HG03103 (cell line): Measurements from ENCODE around the gene RNASE4.
"Not testable (repeated sequence)": the region's sequence is repeated elsewhere in the genome, so short reads cannot be mapped to it uniquely, and the experiment has no call there.

Source experiments
- ATAC-seq: cut with Tn5 transposase; IDR thresholded peaks from one replicate; pipeline ENCODE4 v1.9.1; 2021; ENCODE audit warnings: low read depth; ENCODE audit not compliant: unreplicated experiment

Gene RNASE4, protein sequence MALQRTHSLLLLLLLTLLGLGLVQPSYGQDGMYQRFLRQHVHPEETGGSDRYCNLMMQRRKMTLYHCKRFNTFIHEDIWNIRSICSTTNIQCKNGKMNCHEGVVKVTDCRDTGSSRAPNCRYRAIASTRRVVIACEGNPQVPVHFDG

DNA sequence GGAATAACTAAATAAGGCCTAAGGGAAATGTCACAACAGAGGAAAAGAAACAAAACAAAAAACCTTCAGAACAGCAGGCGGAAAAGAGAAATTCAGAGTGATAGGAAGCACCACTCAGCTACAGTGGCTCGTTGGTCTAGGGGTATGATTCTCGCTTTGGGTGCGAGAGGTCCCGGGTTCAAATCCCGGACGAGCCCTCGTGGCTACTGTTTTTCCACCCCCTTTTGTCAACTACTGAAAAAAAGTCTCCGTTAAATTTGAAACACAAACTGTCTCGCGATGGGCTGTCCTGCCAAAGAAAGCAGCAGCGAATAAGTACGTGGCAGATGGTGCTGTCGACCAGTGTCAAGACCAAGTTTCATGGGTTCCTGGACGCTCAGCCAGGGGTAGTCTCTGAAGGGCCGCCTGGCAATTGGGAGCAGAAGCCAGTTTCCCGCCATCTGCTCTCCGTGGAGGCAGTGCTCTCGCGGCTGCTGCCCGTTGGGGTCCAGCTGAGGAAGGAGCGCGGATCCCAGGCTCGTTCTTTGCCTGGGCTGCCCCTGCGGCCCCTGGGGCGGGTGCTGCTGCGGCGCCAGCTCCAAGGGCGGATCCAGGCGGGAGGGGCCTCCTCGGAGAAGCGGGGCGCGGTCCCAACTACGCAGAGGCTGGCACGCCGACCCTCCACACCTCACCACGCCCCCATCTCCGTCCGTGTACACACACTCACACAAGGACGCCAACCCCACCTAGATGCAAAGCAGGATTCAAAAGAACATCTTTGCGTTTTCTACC, at the start of gene RNASE4:
RNASE4 (plus strand) TSS at position 670 of the 771 bp plus-strand sequence. CDS start 14,812 bp downstream, outside the sequence.
- ATAC-seq = peak; percentile 28

DNA sequence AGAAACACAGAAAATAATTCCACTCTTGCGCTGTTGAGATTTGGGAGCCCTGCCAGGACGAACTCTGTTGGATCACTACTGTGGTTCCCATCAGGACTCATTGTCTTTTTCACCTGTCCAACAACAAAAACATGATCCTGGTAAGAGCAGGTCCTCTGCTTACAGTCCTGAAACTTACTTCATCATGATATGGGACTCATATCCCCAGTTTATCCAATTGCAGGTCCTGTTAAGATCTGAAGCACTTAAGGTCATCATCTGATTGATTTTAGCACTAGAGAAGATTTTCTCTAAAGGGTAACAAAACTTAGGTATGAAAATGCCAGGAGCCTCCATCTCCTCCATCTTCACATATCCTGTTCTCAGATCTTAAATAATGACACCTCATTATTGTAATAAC, 42.8 kb upstream of the RNASE4 start, which contains the start of gene OR6S1:
OR6S1 (minus strand) TSS at position 101 of the 400 bp plus-strand sequence; CDS start at position 101, 0 bp downstream.
- ATAC-seq = no peak

DNA sequence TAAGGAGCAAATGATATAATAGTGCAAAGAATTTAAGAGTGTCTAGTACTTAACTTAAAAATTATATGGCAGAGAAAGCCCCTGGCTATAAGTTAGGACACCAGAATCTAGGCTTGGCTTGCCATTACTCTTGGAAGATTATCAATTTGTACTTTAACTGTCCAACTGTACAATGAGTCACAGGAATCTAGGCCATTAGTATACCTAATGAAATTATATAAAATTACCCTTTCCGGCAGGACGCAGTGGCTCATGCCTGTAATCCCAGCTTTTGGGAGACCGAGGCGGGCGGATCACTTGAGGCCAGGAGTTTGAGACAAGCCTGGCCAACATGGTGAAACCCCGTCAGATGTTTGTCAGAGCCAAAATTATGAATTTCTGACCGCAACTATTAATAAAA, 42.2 kb upstream of the RNASE4 start:
- no peak for ATAC-seq

DNA sequence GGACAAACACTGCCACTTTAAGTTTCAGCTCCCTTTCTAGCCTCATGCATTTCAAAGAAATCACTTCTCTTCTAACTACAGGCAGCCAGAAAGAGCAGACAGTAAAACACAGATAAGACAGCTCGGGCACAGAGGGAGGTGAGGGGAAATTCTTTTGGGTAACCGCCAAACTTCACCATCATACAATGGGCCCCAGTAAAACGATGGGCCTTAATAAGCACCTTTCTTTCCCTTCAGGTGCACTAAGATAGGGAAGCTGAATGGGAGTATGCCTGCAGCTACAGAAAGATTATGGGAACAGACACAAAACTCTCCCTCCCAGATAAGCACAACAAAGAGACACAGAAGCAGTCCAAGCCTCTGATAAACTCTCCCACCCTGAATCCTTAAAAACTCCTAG, 41.6 kb upstream of the RNASE4 start:
- ATAC-seq = not testable (repeated sequence)

DNA sequence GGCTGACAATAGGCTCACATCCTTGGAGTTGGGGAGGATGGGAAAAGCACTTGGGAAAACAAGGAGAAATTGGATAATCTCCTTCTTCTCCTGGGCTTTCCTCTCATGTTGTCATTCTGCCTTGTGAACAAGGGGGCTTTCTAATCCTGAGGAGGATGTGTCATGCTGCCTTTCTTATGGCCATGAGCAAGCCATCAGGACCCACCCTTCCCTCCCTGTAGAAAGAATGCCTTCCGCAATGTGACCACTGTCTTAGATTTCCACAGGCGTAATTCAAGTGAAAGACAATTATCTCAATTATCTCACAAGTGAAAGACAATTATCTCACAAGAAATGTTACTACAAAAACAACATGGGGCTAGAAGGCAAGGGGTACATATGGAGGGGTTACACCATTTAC, 39.8 kb upstream of the RNASE4 start:
- no peak for ATAC-seq

DNA sequence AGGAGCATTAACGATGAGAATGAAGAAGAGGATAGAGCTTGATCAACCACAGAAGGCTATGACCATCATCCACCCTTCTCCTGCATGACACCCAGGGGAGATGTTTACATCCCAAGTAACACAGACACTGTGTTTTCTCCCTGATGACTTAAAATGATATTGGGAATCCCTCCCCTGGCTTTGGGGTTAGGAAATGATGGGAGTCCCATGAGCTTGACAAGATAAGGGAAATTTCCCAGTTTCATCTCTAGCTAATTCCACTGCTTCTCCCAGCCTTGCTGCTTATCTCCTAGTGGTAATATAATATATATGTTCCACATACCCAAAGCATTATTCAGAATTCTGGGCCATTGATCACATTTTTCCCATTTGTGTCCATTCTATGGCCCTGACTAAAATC, 38.9 kb upstream of the RNASE4 start:
- no peak for ATAC-seq

DNA sequence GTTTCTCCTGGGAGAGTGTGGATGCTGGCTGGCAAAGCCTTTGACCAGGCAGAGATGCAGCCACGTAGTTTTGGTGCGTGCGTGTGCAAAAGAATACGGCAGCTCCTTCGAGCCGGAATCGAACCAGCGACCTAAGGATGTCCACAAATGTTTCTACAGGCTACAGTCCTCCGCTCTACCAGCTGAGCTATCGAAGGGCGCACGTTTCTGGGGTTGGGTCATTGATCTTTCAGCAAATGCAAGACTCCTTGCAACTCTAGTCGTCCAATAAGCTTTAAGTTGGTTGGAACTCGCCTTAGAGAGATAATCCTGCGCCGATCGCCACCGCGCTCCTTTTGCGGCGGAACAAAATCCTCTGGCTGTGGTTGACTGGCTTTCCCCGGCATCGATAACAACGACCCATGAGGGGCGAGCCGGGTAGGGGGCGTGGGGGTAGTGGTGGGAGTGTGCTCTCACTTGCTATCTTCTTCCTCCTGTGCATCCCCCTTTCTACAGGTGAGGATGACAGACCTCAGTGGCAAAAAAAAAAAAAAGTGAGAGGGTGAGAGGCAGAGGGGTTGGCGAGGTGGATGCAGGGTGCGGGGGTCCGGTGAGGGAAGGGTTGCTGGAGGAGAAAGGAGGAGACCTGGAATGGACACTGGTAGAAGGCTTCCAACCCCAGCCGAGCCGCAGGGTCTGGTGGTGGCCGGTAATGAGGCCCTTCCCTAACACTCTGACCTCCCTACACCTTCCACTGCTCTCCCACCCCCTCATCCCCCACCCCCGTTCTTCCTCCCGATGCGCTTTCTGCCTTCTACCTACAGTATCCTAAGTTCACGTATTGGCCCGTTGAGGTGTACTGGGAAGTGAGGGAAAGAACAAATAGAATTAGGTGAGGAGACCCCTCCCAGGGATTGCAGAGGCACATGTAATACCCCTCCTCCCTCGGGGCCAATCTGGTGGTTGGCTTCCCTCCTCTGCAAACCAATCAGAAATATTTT, 31.1 kb upstream of the RNASE4 start:
- no peak for ATAC-seq

DNA sequence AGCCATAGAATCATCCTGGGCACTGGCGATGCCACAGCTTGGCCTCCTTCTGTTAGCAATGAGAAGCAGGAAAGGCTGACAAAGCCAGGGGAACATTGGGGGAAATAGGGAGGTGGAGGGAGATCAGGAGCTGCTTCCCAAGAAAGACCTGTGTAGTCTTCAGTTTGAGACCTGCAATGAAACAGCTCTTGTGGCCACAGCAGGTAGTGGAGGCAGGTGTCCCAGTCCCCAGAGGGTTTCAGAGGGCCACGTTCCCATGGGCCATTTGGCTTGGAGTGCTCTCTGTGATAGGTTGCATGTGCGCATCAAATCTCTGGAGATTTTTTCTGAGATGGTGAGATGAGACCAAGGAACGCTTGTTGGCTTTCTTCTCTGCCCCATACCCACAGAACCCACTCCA, 28.5 kb upstream of the RNASE4 start:
- ATAC-seq = no peak

DNA sequence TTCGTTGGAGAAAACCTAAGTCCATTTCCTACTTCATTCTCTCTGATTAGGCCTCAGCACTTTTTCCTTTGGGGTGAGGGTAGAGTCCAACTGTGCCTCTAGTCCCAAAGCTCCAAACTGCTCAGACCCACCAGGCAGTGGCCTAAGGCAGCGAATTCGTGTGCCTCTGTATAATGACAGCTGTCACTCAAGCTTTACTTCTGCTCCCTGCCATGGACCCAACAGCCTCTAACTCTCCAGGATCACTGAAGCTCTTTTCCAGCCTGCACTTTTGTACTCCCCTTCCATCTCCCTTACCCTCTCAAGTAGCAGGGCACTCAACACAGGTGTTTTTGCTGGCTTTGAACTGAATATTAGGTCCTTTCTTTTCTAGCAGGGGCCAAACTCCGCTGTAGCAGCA, 28.1 kb upstream of the RNASE4 start:
- ATAC-seq = no peak

DNA sequence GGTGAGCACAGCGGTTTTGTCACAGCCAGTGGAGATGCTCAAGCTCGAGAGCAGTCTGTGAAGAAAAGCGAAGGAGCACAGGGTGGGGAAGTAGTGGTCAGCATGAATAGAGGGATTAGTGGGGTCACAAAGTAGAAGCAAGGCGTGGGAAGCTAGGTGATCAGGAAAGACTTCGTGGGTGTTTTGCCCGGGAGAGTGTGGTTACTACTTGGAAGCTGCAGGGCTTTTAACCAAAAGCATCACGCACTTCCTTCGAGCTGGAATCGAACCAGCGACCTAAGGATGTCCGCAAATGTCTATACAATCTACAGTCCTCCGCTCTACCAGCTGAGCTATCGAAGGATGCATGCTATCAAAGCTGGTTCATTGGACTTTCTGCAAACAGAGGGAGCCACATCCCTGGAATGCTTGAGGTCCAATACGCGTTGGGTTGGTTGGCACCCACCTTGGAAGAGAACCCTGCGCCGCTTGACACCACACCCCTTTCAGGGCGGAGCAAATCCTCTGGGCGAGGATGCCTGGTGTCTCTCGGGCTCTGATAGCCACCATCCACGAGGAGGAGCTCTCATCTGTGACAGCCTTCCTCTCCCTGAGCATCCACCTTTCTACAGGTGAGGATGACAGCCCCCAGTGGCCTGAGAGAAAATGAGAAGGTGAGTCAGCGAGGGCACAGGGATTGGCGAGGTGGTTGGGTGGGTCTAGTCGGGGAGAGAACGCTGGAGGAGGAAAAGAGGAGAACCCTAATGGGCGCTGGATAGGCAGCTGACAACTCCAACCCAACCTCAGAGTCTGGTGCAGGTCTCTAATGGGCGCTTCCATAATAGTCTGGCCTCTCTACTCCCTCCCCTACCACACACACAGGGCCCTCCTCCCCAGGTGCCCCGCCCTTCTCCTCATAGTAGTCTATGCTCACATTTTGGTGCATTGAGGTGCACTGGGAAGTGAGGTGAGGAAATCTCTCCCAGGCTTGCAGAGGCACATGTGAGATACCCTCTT, 26.8 kb upstream of the RNASE4 start:
- no peak for ATAC-seq

DNA sequence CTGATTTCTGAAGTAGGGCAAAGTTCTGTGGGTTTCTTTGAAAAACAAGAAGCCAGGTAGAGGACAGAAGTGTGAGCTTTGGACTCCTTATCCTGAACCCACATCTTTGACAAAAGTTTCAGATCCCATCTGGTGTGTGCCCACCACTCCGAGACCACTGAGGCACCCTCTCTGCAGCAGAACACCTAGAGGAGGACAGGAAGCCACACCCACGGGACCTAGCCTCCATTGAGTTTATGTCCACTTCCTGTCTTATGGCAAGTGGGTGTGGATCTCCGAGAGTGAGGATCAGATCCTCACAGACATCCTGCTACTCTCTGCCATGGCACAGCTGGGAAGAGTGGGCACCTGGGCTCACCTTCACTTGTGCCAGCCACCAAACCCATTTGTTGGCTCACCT, 26.1 kb upstream of the RNASE4 start:
- no peak for ATAC-seq

DNA sequence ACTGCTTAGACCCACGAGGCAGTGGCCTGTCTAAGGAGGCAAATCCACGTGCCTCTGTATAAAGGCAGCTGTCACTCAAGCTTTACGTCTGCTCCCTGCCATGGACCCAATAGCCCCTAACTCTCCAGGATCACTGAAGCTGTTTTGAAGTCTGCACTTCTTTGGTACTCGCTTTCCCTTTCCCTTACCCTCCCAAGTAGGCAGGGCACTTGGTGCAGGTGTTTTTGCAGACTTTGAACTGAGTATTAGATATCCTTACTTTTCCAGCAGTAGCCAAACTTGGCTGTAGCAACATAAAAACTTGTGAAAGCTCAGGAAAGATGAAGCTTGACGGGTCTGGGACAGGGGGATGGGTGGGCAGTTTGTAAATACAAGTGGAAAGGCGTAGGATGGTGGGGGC, 25.0 kb upstream of the RNASE4 start:
- ATAC-seq = no peak

DNA sequence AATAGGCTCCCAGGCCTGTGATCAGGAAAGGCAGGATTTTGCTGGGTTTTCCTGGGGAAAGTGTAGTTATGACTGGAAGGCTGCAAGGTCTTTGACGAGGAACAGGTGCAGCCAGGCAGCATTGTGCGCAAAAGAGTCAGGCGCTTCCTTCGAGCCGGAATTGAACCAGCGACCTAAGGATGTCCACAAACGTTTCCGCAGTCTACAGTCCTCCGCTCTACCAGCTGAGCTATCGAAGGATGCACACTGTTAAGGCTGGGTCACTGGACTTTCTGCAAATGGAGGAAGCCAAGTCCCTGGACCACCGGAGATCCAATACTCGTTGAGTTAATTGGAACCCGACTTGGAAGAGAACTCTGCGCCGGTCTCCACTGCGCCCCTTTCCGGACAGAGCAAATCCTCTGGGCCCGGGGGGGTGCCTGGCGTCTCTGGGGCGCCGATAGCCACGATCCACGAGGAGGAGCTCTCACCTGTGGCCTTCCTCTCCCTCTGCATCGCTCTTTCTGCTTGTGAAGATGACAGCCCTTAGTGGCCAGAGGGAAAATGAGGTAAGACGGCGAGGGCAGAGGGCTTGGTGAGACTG, 24.5 kb upstream of the RNASE4 start:
- no peak for ATAC-seq

DNA sequence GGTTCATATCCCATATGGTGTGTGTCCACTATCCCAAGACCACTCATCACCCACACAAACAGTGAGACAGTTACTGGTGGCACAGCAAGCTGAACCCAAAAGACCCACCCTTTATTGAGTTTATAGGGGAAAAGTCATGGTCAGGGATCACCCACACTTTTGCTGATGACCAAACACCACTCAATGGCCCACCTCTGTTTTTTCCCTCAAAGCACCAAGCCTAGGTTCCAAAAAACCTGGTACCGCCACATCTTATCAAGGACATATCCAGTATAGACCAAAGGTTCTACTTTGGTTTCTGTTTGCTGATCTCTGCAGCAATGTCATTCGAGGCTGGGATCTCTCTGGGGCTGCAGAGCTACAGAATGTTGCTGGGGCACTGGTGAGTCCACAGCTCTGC, 23.2 kb upstream of the RNASE4 start:
- no peak for ATAC-seq

DNA sequence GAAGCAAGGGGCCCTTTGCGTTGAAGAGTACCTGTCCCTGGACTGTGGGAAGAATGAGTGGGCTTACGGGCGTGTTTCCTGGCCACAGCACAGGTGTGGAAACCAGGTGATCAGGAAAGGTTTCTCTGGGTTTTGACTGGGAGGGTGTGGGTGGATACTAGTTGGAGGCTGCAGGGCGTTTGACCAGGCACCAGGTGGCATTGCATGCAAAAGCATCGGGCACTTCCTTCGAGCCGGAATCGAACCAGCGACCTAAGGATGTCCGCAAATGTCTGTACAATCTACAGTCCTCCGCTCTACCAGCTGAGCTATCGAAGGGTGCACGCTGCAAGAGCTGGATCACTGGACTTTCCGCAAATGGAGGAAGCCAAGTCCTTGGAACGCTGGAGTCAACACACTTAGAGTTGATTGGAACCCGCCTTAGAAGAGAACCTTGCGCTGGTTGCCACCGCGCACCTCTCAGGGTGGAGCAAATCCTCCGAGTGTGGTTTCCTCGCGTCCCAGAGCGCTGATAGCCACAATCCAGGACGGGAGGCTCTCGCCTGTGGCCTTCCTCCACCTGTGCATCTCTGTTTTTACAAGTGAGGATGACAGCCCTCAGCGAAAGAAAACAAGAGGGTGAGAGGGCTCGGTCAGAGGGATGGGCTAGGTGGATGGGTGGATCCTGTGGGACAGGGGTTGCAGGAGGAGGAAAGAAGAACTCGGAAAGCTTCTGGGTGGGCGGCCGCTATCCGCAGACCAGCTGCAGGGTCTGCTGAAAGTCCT, 21.2 kb upstream of the RNASE4 start:
- ATAC-seq = peak; percentile 42

DNA sequence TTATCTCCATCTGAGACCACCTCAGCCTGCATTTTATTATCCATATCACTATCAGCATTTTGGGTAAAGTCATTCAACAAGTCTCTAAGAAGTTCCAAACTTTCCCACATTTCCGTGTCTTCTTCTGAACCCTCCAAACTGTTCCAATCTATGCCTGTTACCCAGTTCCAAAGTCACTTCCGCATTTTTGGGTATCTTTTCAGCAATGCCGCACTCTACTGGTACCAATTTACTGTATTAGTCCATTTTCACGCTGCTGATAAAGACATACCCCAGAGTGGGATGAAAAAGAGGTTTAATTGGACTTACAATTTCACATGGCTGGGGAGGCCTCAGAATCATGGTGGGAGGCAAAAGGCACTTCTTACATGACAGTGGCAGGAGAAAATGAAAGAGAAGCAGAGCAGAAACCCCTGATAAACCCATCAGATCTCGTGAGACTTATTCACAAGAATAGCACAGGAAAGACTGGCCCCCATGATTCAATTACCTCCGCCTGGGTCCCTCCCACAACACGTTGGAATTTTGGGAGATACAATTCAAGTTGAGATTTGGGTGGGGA, 17.9 kb upstream of the RNASE4 start:
- not testable (repeated sequence) for ATAC-seq

DNA sequence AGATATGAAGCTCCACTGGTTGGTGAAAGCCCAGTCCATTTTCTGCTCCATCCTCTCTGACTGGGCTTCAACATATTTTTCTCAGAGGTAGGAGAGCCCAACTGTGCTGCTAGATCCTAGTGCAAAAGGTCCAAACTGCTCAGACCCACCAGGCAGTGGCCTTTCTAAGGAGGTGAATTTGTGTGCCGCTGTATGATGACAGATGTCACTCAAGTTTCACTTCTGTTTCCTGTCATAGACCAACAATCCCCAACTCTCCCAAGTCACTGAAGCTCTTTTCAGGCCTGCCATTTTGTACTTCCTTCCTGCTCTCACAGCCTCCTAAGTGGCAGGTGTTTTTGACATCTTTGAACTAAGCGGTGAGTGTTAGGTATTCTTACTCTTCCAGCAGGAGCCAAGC, 16.4 kb upstream of the RNASE4 start:
- peak; percentile 69 for ATAC-seq

DNA sequence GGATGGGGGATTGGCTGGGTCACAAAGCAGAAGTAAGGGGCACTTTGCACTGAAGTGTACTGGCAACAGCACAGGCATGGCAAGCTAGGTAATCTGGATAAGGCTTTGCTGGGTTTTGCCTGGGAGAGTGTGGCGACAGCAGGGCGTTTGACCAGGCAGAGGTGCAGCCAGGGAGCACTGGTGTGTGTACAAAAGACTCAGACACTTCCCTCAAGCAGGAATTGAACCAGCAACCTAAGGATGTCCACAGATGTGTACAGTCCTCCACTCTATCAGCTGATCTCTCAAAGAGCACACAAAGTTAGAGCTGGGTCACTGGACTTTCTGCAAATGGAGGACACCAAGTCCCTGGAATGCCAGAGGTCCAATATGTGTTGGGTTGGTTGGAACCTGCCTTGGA, 15.4 kb upstream of the RNASE4 start:
- no peak for ATAC-seq
